Neural progenitor cell (in vitro differentiated cells): ENCODE results near the gene ANGPTL2. TPM values are rescaled to one million over a fixed set of nuclear protein-coding genes. Genes with fewer than 3 reads are reported as not detected.

ENCODE experiments used
- DNase-seq: peaks from one replicate; pipeline ENCODE4 v3.0.0-alpha.2; 2016; ENCODE audit warnings: low spot score
- H2AFZ ChIP-seq: fragments of 200-600 bp; sonication (generic); replicated peaks from 2 replicates; pipeline ENCODE4 v1.6.1; 2016; ENCODE audit warnings: antibody characterized with exemption
- H3F3A ChIP-seq: fragments of 200-600 bp; sonication (generic); 2 replicates; pipeline ENCODE4 v1.6.1; 2016; ENCODE audit warnings: antibody characterized with exemption, low read depth
- H3K27ac ChIP-seq: fragments of 200-600 bp; sonication (generic); 2 replicates; pipeline ENCODE4 v1.5.1; 2016; ENCODE audit warnings: mild to moderate bottlenecking
- H3K27me3 ChIP-seq: fragments of 200-600 bp; sonication (generic); 2 replicates; pipeline ENCODE4 v1.6.1; 2016; ENCODE audit warnings: mild to moderate bottlenecking, moderate library complexity
- H3K36me3 ChIP-seq: fragments of 200-600 bp; sonication (generic); 2 replicates; pipeline ENCODE4 v1.5.1; 2016
- H3K4me1 ChIP-seq: fragments of 200-600 bp; sonication (generic); 2 replicates; pipeline ENCODE4 v1.6.1; 2016; ENCODE audit warnings: mixed run types
- H3K4me2 ChIP-seq: fragments of 200-600 bp; sonication (generic); 2 replicates; pipeline ENCODE4 v1.6.1; 2016
- H3K4me3 ChIP-seq: fragments of 200-600 bp; sonication (generic); 2 replicates; pipeline ENCODE4 v1.5.1; 2016
- H3K79me2 ChIP-seq: fragments of 200-600 bp; sonication (generic); 2 replicates; pipeline ENCODE4 v1.6.1; 2016; ENCODE audit warnings: low read depth
- H3K9ac ChIP-seq: fragments of 200-600 bp; sonication (generic); 2 replicates; pipeline ENCODE4 v1.6.1; 2016
- H3K9me3 ChIP-seq: fragments of 200-600 bp; sonication (generic); 2 replicates; pipeline ENCODE4 v1.5.1; 2016; ENCODE audit warnings: low read depth
- H4K20me1 ChIP-seq: fragments of 200-600 bp; sonication (generic); 2 replicates; pipeline ENCODE4 v1.6.1; 2016; ENCODE audit warnings: low read depth
- H3K27ac Mint-ChIP-seq: 3 replicates; pipeline ENCODE4 v1.8.0; 2021; ENCODE audit warnings: mixed read lengths
- H3K27me3 Mint-ChIP-seq: 2 replicates; pipeline ENCODE4 v1.8.0; 2022; ENCODE audit warnings: low read depth, mild to moderate bottlenecking, inconsistent platforms, moderate library complexity, mixed read lengths; ENCODE audit not compliant: insufficient read depth
- H3K36me3 Mint-ChIP-seq: 3 replicates; pipeline ENCODE4 v1.8.0; 2021; ENCODE audit warnings: mixed read lengths
- H3K4me1 Mint-ChIP-seq: 3 replicates; pipeline ENCODE4 v1.8.0; 2021; ENCODE audit warnings: mixed read lengths
- H3K4me3 Mint-ChIP-seq: 3 replicates; pipeline ENCODE4 v1.8.0; 2021; ENCODE audit warnings: mild to moderate bottlenecking, moderate library complexity, mixed read lengths
- H3K9me3 Mint-ChIP-seq: 3 replicates; pipeline ENCODE4 v1.8.0; 2020; ENCODE audit warnings: mixed read lengths
- CTCF ChIP-seq: fragments of 200-600 bp; sonication (generic); IDR thresholded peaks from 2 replicates; pipeline ENCODE4 v1.5.1; 2017; ENCODE audit warnings: antibody characterized with exemption, mild to moderate bottlenecking
- EZH2 ChIP-seq: fragments of 200-600 bp; sonication (generic); IDR thresholded peaks from 2 replicates; pipeline ENCODE4 v1.6.1; 2017; ENCODE audit warnings: antibody characterized with exemption, mild to moderate bottlenecking, moderate library complexity
- EZH2phosphoT487 ChIP-seq: fragments of 200-600 bp; sonication (generic); IDR thresholded peaks from 2 replicates; pipeline ENCODE4 v1.6.1; 2017; ENCODE audit warnings: antibody characterized with exemption
- total RNA-seq: library from RNA; depleted of rRNA; stranded (reverse); fragments of >200 nt; gene quantifications from 2 replicates; pipeline ENCODE4 v1.2.3, GENCODE V29; 2015; ENCODE audit warnings: low replicate concordance

ANGPTL2 gene
- total RNA-seq, 1 donor from 2014 or later: 7.6 TPM

GRCh38 chr9:127059030-127059429 lies 63.4 kb downstream of the ANGPTL2 start:
- peaks cover 2% of the 10 kb centered on the region for H3K36me3 Mint-ChIP-seq
- H3K27ac Mint-ChIP-seq: no peak overlapping the region
- no peak overlapping the region for H2AFZ ChIP-seq
- TF ChIP-seq EZH2phosphoT487 (no peak), CTCF (no peak), EZH2 (no peak)
- H3K36me3 ChIP-seq: no peaks in the 10 kb centered on the region
- no peak for DNase-seq
- H3K9me3 Mint-ChIP-seq: no peaks in the 10 kb centered on the region
- H3K27me3 ChIP-seq: no peaks in the 10 kb centered on the region
- H3K4me3 Mint-ChIP-seq: no peak overlapping the region
- H3K4me2 ChIP-seq: no peak overlapping the region
- H4K20me1 ChIP-seq: no peaks in the 10 kb centered on the region
- no peaks in the 10 kb centered on the region for H3K27me3 Mint-ChIP-seq
- H3K27ac ChIP-seq: no peak overlapping the region
- H3K9me3 ChIP-seq: no peaks in the 10 kb centered on the region
- no peaks in the 10 kb centered on the region for H3K79me2 ChIP-seq
- H3K9ac ChIP-seq: no peak overlapping the region
- H3K4me1 Mint-ChIP-seq: peaks cover 7% of the 10 kb centered on the region
- no peak overlapping the region for H3K4me3 ChIP-seq
- peaks cover 3% of the 10 kb centered on the region for H3K4me1 ChIP-seq
- no peaks in the 10 kb centered on the region for H3F3A ChIP-seq

- H3K27ac ChIP-seq: no peak overlapping the region
- H3K36me3 Mint-ChIP-seq: peaks cover 2% of the 10 kb centered on the region
- no peaks in the 10 kb centered on the region for H3K27me3 Mint-ChIP-seq
Observed at GRCh38 chr9:127058645-127059021, 63.8 kb downstream of the ANGPTL2 start.

GRCh38 chr9:127058011-127058644 lies 64.3 kb downstream of the ANGPTL2 start:
- Histone ChIP-seq H3K9me3 (no peaks in the 10 kb centered on the region), H3K4me2 (no peak overlapping the region), H4K20me1 (no peaks in the 10 kb centered on the region), H3K27ac (no peak overlapping the region), H2AFZ (no peak overlapping the region), H3K79me2 (no peaks in the 10 kb centered on the region), H3F3A (no peaks in the 10 kb centered on the region), H3K27me3 (no peaks in the 10 kb centered on the region), H3K4me1 (peaks cover 3% of the 10 kb centered on the region), H3K9ac (no peak overlapping the region), H3K4me3 (no peak overlapping the region), H3K36me3 (no peaks in the 10 kb centered on the region)
- no peaks in the 10 kb centered on the region for H3K9me3 Mint-ChIP-seq
- H3K4me1 Mint-ChIP-seq: peaks cover 7% of the 10 kb centered on the region
- no peak overlapping the region for H3K27ac Mint-ChIP-seq
- DNase-seq: no peak
- peaks cover 2% of the 10 kb centered on the region for H3K36me3 Mint-ChIP-seq
- no peak for TF ChIP-seq EZH2phosphoT487
- TF ChIP-seq EZH2: no peak
- TF ChIP-seq CTCF: no peak
- H3K27me3 Mint-ChIP-seq: no peaks in the 10 kb centered on the region
- no peak overlapping the region for H3K4me3 Mint-ChIP-seq

More at GRCh38 chr9:127058645-127059021, 63.8 kb downstream of the ANGPTL2 start:
- Histone ChIP-seq H3K9me3 (no peaks in the 10 kb centered on the region), H3K27me3 (no peaks in the 10 kb centered on the region), H3K4me2 (no peak overlapping the region), H3F3A (no peaks in the 10 kb centered on the region), H3K4me3 (no peak overlapping the region), H3K4me1 (peaks cover 3% of the 10 kb centered on the region), H4K20me1 (no peaks in the 10 kb centered on the region), H3K79me2 (no peaks in the 10 kb centered on the region), H3K9ac (no peak overlapping the region), H2AFZ (no peak overlapping the region), H3K36me3 (no peaks in the 10 kb centered on the region)
- H3K27ac Mint-ChIP-seq: no peak overlapping the region
- TF ChIP-seq EZH2phosphoT487: no peak
- H3K9me3 Mint-ChIP-seq: no peaks in the 10 kb centered on the region
- no peak overlapping the region for H3K4me3 Mint-ChIP-seq
- no peak for DNase-seq
- H3K4me1 Mint-ChIP-seq: peaks cover 7% of the 10 kb centered on the region

GRCh38 chr9:127056446-127056845 lies 66.0 kb downstream of the ANGPTL2 start:
- no peak overlapping the region for H3K4me3 ChIP-seq
- no peaks in the 10 kb centered on the region for H3K79me2 ChIP-seq
- no peak overlapping the region for H2AFZ ChIP-seq
- H3K27ac ChIP-seq: no peak overlapping the region
- H3K4me2 ChIP-seq: no peak overlapping the region
- TF ChIP-seq EZH2: no peak
- peaks cover 3% of the 10 kb centered on the region for H3K4me1 ChIP-seq
- no peak overlapping the region for H3K4me3 Mint-ChIP-seq
- H3K9me3 Mint-ChIP-seq: no peaks in the 10 kb centered on the region
- peaks cover 7% of the 10 kb centered on the region for H3K4me1 Mint-ChIP-seq
- no peak overlapping the region for H3K9ac ChIP-seq
- no peaks in the 10 kb centered on the region for H3K36me3 ChIP-seq
- no peaks in the 10 kb centered on the region for H3K27me3 Mint-ChIP-seq
- H3K27ac Mint-ChIP-seq: no peak overlapping the region
- no peaks in the 10 kb centered on the region for H3K27me3 ChIP-seq
- no peaks in the 10 kb centered on the region for H3K9me3 ChIP-seq
- no peaks in the 10 kb centered on the region for H3F3A ChIP-seq
- H4K20me1 ChIP-seq: no peaks in the 10 kb centered on the region
- H3K36me3 Mint-ChIP-seq: no peaks in the 10 kb centered on the region
- DNase-seq: no peak
